IMR-90 (cell line): Measurements from ENCODE around the gene LENG1. TPM values are rescaled to one million over a fixed set of nuclear protein-coding genes. Genes with fewer than 3 reads are reported as not detected.

Experiments used
- ATAC-seq: fragments of 200-7000 bp; cut with Tn5 transposase; 2 replicates; pipeline ENCODE4 v1.9.1; 2020; ENCODE audit warnings: low read depth, mild to moderate bottlenecking, moderate library complexity
- BruUV-seq: library from RNA; stranded (reverse); fragments of 400-500 nt; replicated peaks from 2 replicates; lab custom pipeline; 2021; lab: Mats Ljungman, UMichigan
- CTCF ChIA-PET: fragments of 300-600 bp; formaldehyde crosslinking; extraction: SDS; loops from one replicate; lab custom pipeline; 2021; ENCODE audit warnings: antibody characterized with exemption; lab: Yijun Ruan, JAX
- POLR2A ChIA-PET: fragments of 300-600 bp; sonication (Branson Sonifier 250); formaldehyde crosslinking; loops from one replicate; lab custom pipeline; 2022; ENCODE audit warnings: antibody characterized with exemption; ENCODE audit not compliant: unreplicated experiment; lab: Charles Lee
- DNase-seq: peaks from one replicate; pipeline ENCODE4 v3.0.0; 2013
- H2AFZ ChIP-seq: replicated peaks from 2 replicates; pipeline ENCODE3; 2013; ENCODE audit warnings: low read length, mild to moderate bottlenecking; ENCODE audit not compliant: poor library complexity
- H2AK5ac ChIP-seq: 2 replicates; pipeline ENCODE4 v1.6.1; 2013; ENCODE audit warnings: low read depth, low read length, inconsistent platforms
- H2AK9ac ChIP-seq: replicated peaks from 2 replicates; pipeline ENCODE3; 2013; ENCODE audit warnings: mild to moderate bottlenecking, low read depth, low read length, moderate library complexity; ENCODE audit not compliant: poor library complexity
- H2BK120ac ChIP-seq: 2 replicates; pipeline ENCODE4 v1.6.1; 2013; ENCODE audit warnings: low read depth, low read length, inconsistent platforms
- H2BK15ac ChIP-seq: 3 replicates; pipeline ENCODE4 v1.6.1; 2013; ENCODE audit warnings: low read depth, low read length, inconsistent platforms
- H2BK20ac ChIP-seq: 2 replicates; pipeline ENCODE4 v1.6.1; 2013; ENCODE audit warnings: low read depth, mild to moderate bottlenecking, inconsistent platforms, low read length, moderate library complexity
- H2BK5ac ChIP-seq: 2 replicates; pipeline ENCODE4 v1.6.1; 2013; ENCODE audit warnings: mild to moderate bottlenecking, low read depth, low read length, inconsistent platforms; ENCODE audit not compliant: poor library complexity, severe bottlenecking
- H3K14ac ChIP-seq: replicated peaks from 2 replicates; pipeline ENCODE4 v1.6.1; 2013; ENCODE audit warnings: low read depth, low read length, inconsistent platforms
- H3K18ac ChIP-seq: 2 replicates; pipeline ENCODE4 v1.6.1; 2013; ENCODE audit warnings: low read depth, low read length, control low read depth
- H3K23ac ChIP-seq: 2 replicates; pipeline ENCODE4 v1.6.1; 2013; ENCODE audit warnings: low read depth, low read length, inconsistent platforms
- H3K27ac ChIP-seq: 2 replicates; pipeline ENCODE4 v1.5.1; 2013; ENCODE audit warnings: mild to moderate bottlenecking, control low read depth, low read length; ENCODE audit not compliant: insufficient read depth
- H3K27me3 ChIP-seq: 2 replicates; pipeline ENCODE4 v1.6.1; 2013; ENCODE audit warnings: low read length; ENCODE audit not compliant: control insufficient read depth, insufficient read depth
- H3K36me3 ChIP-seq: 2 replicates; pipeline ENCODE4 v1.6.1; 2013; ENCODE audit warnings: low read length, mixed read lengths; ENCODE audit not compliant: control insufficient read depth, insufficient read depth
- H3K4ac ChIP-seq: 2 replicates; pipeline ENCODE4 v1.6.1; 2013; ENCODE audit warnings: low read depth, low read length, inconsistent platforms
- H3K4me1 ChIP-seq: 2 replicates; pipeline ENCODE4 v1.6.1; 2013; ENCODE audit warnings: low read length, mixed read lengths; ENCODE audit not compliant: control insufficient read depth, insufficient read depth
- H3K4me2 ChIP-seq: 2 replicates; pipeline ENCODE4 v1.6.1; 2013; ENCODE audit warnings: low read depth, mild to moderate bottlenecking, control low read depth, low read length, moderate library complexity
- H3K4me3 ChIP-seq: 2 replicates; pipeline ENCODE4 v1.5.1; 2013; ENCODE audit warnings: low read depth, mild to moderate bottlenecking, control low read depth, low read length, moderate library complexity; ENCODE audit not compliant: insufficient read depth
- H3K56ac ChIP-seq: 2 replicates; pipeline ENCODE4 v1.6.1; 2013; ENCODE audit warnings: low read length, inconsistent platforms; ENCODE audit not compliant: insufficient read depth; ENCODE audit errors: extremely low read depth
- H3K79me1 ChIP-seq, 2 experiments: 2 replicates each; pipeline ENCODE4 v1.6.1; 2013; ENCODE audit warnings: low read length in 2 of 2, inconsistent platforms in 1 of 2, low read depth in 1 of 2
- H3K9ac ChIP-seq: 2 replicates; pipeline ENCODE4 v1.6.1; 2013; ENCODE audit warnings: low read depth, low read length, control low read depth
- H3K9me1 ChIP-seq: 2 replicates; pipeline ENCODE4 v1.6.1; 2013; ENCODE audit warnings: low read length, inconsistent platforms; ENCODE audit not compliant: insufficient read depth
- H3K9me3 ChIP-seq: 2 replicates; pipeline ENCODE4 v1.6.1; 2013; ENCODE audit warnings: low read length; ENCODE audit not compliant: control insufficient read depth, insufficient read depth
- H4K20me1 ChIP-seq: 2 replicates; pipeline ENCODE4 v1.6.1; 2013; ENCODE audit warnings: low read length, inconsistent platforms; ENCODE audit not compliant: insufficient read depth
- H4K5ac ChIP-seq: 2 replicates; pipeline ENCODE4 v1.6.1; 2013; ENCODE audit warnings: mild to moderate bottlenecking, low read depth, low read length, control low read depth
- H4K8ac ChIP-seq, 2 experiments: 2 replicates each; pipeline ENCODE4 v1.6.1; 2013; ENCODE audit warnings: low read depth in 2 of 2, low read length in 2 of 2, control low read depth in 1 of 2, inconsistent platforms in 1 of 2
- H4K91ac ChIP-seq: 2 replicates; pipeline ENCODE4 v1.6.1; 2013; ENCODE audit warnings: low read depth, low read length, inconsistent platforms; ENCODE audit not compliant: insufficient read depth
- CEBPB ChIP-seq: IDR thresholded peaks from 2 replicates; pipeline ENCODE4 v1.6.1; 2012; ENCODE audit warnings: low read depth, low read length, improper control_type of control experiment
- CHD1 ChIP-seq: IDR thresholded peaks from 2 replicates; pipeline ENCODE4 v1.6.1; 2012; ENCODE audit warnings: low read depth, low read length, improper control_type of control experiment
- FOS ChIP-seq: fragments of 150-350 bp; IDR thresholded peaks from 2 replicates; pipeline ENCODE4 v1.6.1; 2016; ENCODE audit warnings: low read depth, low read length
- MAFK ChIP-seq: IDR thresholded peaks from 2 replicates; pipeline ENCODE4 v1.6.1; 2012; ENCODE audit warnings: low read depth, low read length, improper control_type of control experiment
- MXI1 ChIP-seq: IDR thresholded peaks from 2 replicates; pipeline ENCODE4 v1.6.1; 2012; ENCODE audit warnings: low read depth, mild to moderate bottlenecking, low read length, moderate library complexity, borderline replicate concordance
- NFE2L2 ChIP-seq: fragments of 150-350 bp; IDR thresholded peaks from 2 replicates; pipeline ENCODE4 v1.6.1; 2016; ENCODE audit warnings: low read depth, mild to moderate bottlenecking, low read length
- WGBS, 2 experiments: methylation state at CpG; one replicate each; pipeline versions ENCODE4 v1.1.5 to v1.1.7; 2013; ENCODE audit warnings: missing lambda C conversion rate in 2 of 2; ENCODE audit not compliant: insufficient read length in 1 of 2; ENCODE audit errors: extremely low coverage in 2 of 2; 5-methylcytosine and 5-hydroxymethylcytosine counted together
- dilution Hi-C: fragments of 300-500 bp; cut with HindIII; formaldehyde crosslinking; loops from one replicate; pipeline ENCODE4 v1.14.3; 2018; ENCODE audit warnings: low sequenced_read_pairs; ENCODE audit not compliant: unreplicated experiment
- in situ Hi-C: fragments of 300-500 bp; cut with MboI; formaldehyde crosslinking; loops from 3 replicates; pipeline ENCODE4 v1.14.3; 2019; ENCODE audit warnings: low sequenced_read_pairs, inconsistent platforms, mixed read lengths
- intact Hi-C: fragments of 100-400 bp; cut with micrococcal nuclease; formaldehyde crosslinking; loops from 2 replicates; pipeline ENCODE4 v1.10.0; 2022
- polyA plus RNA-seq, 3 experiments: library from polyadenylated mRNA; depleted of rRNA; stranded (reverse); fragments of >200 nt; gene quantifications; 2 replicates each; pipeline ENCODE4 v1.2.3, GENCODE V29; 2012; ENCODE audit warnings: low replicate concordance in 1 of 3
- total RNA-seq: library from RNA; depleted of rRNA; stranded (reverse); fragments of >200 nt; gene quantifications from 2 replicates; pipeline ENCODE4 v1.2.3, GENCODE V29; 2012
- TF ChIP-seq, protein P1 (sequence below): fragments of 150-350 bp; IDR thresholded peaks from 2 replicates; pipeline ENCODE4 v1.6.1; 2016; ENCODE audit warnings: low read depth, mild to moderate bottlenecking, low read length, moderate library complexity, borderline replicate concordance

The LENG1 gene
- total and polyA plus RNA-seq, 2 of the 4 experiments (the other 2 are of a cell fraction), result 2.7 to 5.3 TPM

DNA sequence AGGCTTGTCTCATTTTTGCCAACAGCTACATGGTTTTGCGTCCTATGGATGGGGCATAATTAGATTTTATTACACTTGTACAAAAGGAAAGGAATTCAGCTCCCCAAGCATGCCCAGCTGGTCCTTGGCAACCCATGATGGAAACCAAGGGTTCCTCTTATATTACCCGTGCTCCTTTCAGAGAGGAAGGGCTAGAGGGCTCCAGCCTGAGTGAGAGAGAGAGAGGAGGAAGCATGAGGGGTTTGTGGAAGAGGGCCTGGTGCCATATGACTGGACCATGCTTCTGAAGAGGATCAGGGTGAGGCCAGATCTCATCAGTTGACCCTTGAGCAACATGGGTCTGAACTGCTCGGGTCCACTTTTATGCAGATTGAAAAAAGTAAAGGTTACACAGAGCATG, 37.6 kb upstream of the LENG1 start:
- Histone ChIP-seq H2BK20ac (no peak overlapping the region), H3K9me1 (0 out of 2 replicates have a peak, but pooled peaks cover 3% of the 10 kb centered on the region), H3K9me3 (no peaks in the 10 kb centered on the region), H4K8ac (no peak overlapping the region), H3K27ac (no peak overlapping the region), H3K9ac (no peak overlapping the region), H2AFZ (no peak overlapping the region), H3K36me3 (peaks cover 13% of the 10 kb centered on the region), H3K18ac (no peak overlapping the region), H3K56ac (no peak overlapping the region), H3K4me3 (no peak overlapping the region), H3K23ac (no peak overlapping the region), H3K4me2 (no peak overlapping the region), H2BK120ac (no peak overlapping the region), H3K4me1 (peaks cover 1% of the 10 kb centered on the region; the same call in 1 of the 2 replicates), H4K91ac (no peak overlapping the region), H3K79me1 (peaks cover 11 to 34% of the 10 kb centered on the region in 2 experiments), H2BK5ac (no peak overlapping the region), H3K14ac (no peak overlapping the region), H3K4ac (no peak overlapping the region), H4K5ac (no peak overlapping the region), H3K27me3 (no peaks in the 10 kb centered on the region), H2AK9ac (no peak overlapping the region), H4K20me1 (peaks cover 14% of the 10 kb centered on the region), H2AK5ac (no peak overlapping the region), H2BK15ac (no peak overlapping the region)
- dilution Hi-C loops, result no loop called here
- no peak for DNase-seq
- ChIA-PET CTCF (no interaction called here), POLR2A (no interaction called here)
- intact Hi-C loops, result no loop called here
- no peak for ATAC-seq
- WGBS, 2 experiments, result no CpG with 5 or more reads among the region's 3 CpGs
- no TSS peak for BruUV-seq
- TF ChIP-seq CEBPB, result no peak
- TF ChIP-seq MAFK, result no peak
- TF ChIP-seq NFE2L2, result no peak
- TF ChIP-seq MXI1, result no peak
- TF ChIP-seq FOS, result no peak
- TF ChIP-seq, protein P1, sequence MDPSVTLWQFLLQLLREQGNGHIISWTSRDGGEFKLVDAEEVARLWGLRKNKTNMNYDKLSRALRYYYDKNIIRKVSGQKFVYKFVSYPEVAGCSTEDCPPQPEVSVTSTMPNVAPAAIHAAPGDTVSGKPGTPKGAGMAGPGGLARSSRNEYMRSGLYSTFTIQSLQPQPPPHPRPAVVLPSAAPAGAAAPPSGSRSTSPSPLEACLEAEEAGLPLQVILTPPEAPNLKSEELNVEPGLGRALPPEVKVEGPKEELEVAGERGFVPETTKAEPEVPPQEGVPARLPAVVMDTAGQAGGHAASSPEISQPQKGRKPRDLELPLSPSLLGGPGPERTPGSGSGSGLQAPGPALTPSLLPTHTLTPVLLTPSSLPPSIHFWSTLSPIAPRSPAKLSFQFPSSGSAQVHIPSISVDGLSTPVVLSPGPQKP, result no peak
- no peak for TF ChIP-seq CHD1
- in situ Hi-C loops, result no loop called here
